Neural cell (in vitro differentiated cells): ENCODE data around the gene SCN8A.

Source experiments
- EP300 ChIP-seq: fragments of 450-650 bp; conservative IDR thresholded peaks from 2 replicates; pipeline ENCODE4 v1.6.1; 2014; ENCODE audit warnings: antibody characterized with exemption, mild to moderate bottlenecking, moderate library complexity; ENCODE audit not compliant: poor library complexity, severe bottlenecking
- EZH2 ChIP-seq: fragments of 200-600, 300-800 bp; shearing (Covaris generic), sonication (generic); IDR thresholded peaks from 2 replicates; pipeline ENCODE4 v1.6.1; 2014; ENCODE audit warnings: antibody characterized with exemption, low read length, borderline replicate concordance, mild to moderate bottlenecking; ENCODE audit not compliant: insufficient read depth, poor library complexity, severe bottlenecking
- MXI1 ChIP-seq: fragments of 450-650 bp; conservative IDR thresholded peaks from 2 replicates; pipeline ENCODE4 v1.6.1; 2014; ENCODE audit warnings: antibody characterized with exemption, mild to moderate bottlenecking; ENCODE audit not compliant: poor library complexity, severe bottlenecking
- POLR2AphosphoS5 ChIP-seq: IDR thresholded peaks from 2 replicates; pipeline ENCODE4 v1.6.1; 2012
- RAD21 ChIP-seq: fragments of 450-650 bp; conservative IDR thresholded peaks from 2 replicates; pipeline ENCODE4 v1.6.1; 2014; ENCODE audit warnings: antibody characterized with exemption, mild to moderate bottlenecking, moderate library complexity
- SMC3 ChIP-seq: fragments of 450-650 bp; conservative IDR thresholded peaks from 2 replicates; pipeline ENCODE4 v1.6.1; 2014; ENCODE audit warnings: antibody characterized with exemption, mild to moderate bottlenecking, moderate library complexity; ENCODE audit not compliant: poor library complexity
- TAF1 ChIP-seq: IDR thresholded peaks from 2 replicates; pipeline ENCODE4 v1.6.1; 2012; ENCODE audit warnings: low read depth
- TF ChIP-seq, protein P1 (sequence below): fragments of 450-650 bp; IDR thresholded peaks from 2 replicates; pipeline ENCODE4 v1.5.1; 2014; ENCODE audit warnings: antibody characterized with exemption, mild to moderate bottlenecking, moderate library complexity; ENCODE audit not compliant: poor library complexity, severe bottlenecking
- TF ChIP-seq, protein P2 (sequence below): IDR thresholded peaks from 2 replicates; pipeline ENCODE4 v1.6.1; 2012; ENCODE audit warnings: borderline replicate concordance

GRCh38 chr12:51755251-51755650 is 164.2 kb downstream of the SCN8A start:
- TF ChIP-seq POLR2AphosphoS5 (no peak), TAF1 (no peak), SMC3 (no peak), EZH2 (no peak), RAD21 (no peak), MXI1 (no peak), EP300 (no peak)
- TF ChIP-seq, protein P1, sequence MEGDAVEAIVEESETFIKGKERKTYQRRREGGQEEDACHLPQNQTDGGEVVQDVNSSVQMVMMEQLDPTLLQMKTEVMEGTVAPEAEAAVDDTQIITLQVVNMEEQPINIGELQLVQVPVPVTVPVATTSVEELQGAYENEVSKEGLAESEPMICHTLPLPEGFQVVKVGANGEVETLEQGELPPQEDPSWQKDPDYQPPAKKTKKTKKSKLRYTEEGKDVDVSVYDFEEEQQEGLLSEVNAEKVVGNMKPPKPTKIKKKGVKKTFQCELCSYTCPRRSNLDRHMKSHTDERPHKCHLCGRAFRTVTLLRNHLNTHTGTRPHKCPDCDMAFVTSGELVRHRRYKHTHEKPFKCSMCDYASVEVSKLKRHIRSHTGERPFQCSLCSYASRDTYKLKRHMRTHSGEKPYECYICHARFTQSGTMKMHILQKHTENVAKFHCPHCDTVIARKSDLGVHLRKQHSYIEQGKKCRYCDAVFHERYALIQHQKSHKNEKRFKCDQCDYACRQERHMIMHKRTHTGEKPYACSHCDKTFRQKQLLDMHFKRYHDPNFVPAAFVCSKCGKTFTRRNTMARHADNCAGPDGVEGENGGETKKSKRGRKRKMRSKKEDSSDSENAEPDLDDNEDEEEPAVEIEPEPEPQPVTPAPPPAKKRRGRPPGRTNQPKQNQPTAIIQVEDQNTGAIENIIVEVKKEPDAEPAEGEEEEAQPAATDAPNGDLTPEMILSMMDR: no peak
- TF ChIP-seq, protein P2, sequence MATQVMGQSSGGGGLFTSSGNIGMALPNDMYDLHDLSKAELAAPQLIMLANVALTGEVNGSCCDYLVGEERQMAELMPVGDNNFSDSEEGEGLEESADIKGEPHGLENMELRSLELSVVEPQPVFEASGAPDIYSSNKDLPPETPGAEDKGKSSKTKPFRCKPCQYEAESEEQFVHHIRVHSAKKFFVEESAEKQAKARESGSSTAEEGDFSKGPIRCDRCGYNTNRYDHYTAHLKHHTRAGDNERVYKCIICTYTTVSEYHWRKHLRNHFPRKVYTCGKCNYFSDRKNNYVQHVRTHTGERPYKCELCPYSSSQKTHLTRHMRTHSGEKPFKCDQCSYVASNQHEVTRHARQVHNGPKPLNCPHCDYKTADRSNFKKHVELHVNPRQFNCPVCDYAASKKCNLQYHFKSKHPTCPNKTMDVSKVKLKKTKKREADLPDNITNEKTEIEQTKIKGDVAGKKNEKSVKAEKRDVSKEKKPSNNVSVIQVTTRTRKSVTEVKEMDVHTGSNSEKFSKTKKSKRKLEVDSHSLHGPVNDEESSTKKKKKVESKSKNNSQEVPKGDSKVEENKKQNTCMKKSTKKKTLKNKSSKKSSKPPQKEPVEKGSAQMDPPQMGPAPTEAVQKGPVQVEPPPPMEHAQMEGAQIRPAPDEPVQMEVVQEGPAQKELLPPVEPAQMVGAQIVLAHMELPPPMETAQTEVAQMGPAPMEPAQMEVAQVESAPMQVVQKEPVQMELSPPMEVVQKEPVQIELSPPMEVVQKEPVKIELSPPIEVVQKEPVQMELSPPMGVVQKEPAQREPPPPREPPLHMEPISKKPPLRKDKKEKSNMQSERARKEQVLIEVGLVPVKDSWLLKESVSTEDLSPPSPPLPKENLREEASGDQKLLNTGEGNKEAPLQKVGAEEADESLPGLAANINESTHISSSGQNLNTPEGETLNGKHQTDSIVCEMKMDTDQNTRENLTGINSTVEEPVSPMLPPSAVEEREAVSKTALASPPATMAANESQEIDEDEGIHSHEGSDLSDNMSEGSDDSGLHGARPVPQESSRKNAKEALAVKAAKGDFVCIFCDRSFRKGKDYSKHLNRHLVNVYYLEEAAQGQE: no peak
